Epithelial cell of prostate (primary cell): ENCODE measurements around the gene TEAD4.
A peak's percentile ranks its signal among the peaks of the same experiment; 100 is the strongest.

ENCODE experiments used
- DNase-seq: peaks from one replicate; pipeline ENCODE4 v3.0.0-alpha.2; 2011; ENCODE audit warnings: low read depth, low spot score
- H3K27ac ChIP-seq: fragments of 450-650 bp; 2 replicates; pipeline ENCODE4 v1.5.1; 2017; ENCODE audit warnings: mild to moderate bottlenecking

Gene TEAD4

GRCh38 chr12:3020850-3021435, 61.7 kb downstream of the TEAD4 start:
- no peak overlapping the region for H3K27ac ChIP-seq
- DNase-seq = no peak

GRCh38 chr12:3022411-3022810, 63.2 kb downstream of the TEAD4 start:
- no peak overlapping the region for H3K27ac ChIP-seq
- DNase-seq = no peak

GRCh38 chr12:3022961-3023360, 63.8 kb downstream of the TEAD4 start:
- DNase-seq = no peak
- H3K27ac ChIP-seq = no peak overlapping the region

- no peak for DNase-seq
- H3K27ac ChIP-seq = no peak overlapping the region
These were observed 68.9 kb downstream of the TEAD4 start for GRCh38 chr12:3028108-3028507.

GRCh38 chr12:3030821-3031429, 71.7 kb downstream of the TEAD4 start:
- H3K27ac ChIP-seq = no peak overlapping the region
- no peak for DNase-seq

GRCh38 chr12:3032161-3032560, 73.0 kb downstream of the TEAD4 start:
- no peak overlapping the region for H3K27ac ChIP-seq

GRCh38 chr12:3032770-3033538, 73.8 kb downstream of the TEAD4 start:
- no peak for DNase-seq
- H3K27ac ChIP-seq = no peak overlapping the region

More at GRCh38 chr12:3032161-3032560, 73.0 kb downstream of the TEAD4 start:
- no peak for DNase-seq

GRCh38 chr12:3033539-3033867, 74.3 kb downstream of the TEAD4 start:
- DNase-seq = no peak
- H3K27ac ChIP-seq = no peak overlapping the region

GRCh38 chr12:3034067-3034750, 75.0 kb downstream of the TEAD4 start:
- H3K27ac ChIP-seq = no peak overlapping the region
- DNase-seq = peak; percentile 14

- no peak overlapping the region for H3K27ac ChIP-seq
- no peak for DNase-seq
These were observed 76.0 kb downstream of the TEAD4 start for GRCh38 chr12:3035171-3035570.

- no peak for DNase-seq
These were observed 76.9 kb downstream of the TEAD4 start for GRCh38 chr12:3035815-3036702.

GRCh38 chr12:3036901-3037600, 77.9 kb downstream of the TEAD4 start:
- H3K27ac ChIP-seq = no peak overlapping the region
- no peak for DNase-seq

More at GRCh38 chr12:3035815-3036702, 76.9 kb downstream of the TEAD4 start:
- no peak overlapping the region for H3K27ac ChIP-seq

- no peak overlapping the region for H3K27ac ChIP-seq
- DNase-seq = no peak
These were observed 79.0 kb downstream of the TEAD4 start for GRCh38 chr12:3038166-3038565.

- H3K27ac ChIP-seq = no peak overlapping the region
- no peak for DNase-seq
These were observed 79.8 kb downstream of the TEAD4 start for GRCh38 chr12:3038926-3039510.

- DNase-seq = no peak
- no peak overlapping the region for H3K27ac ChIP-seq
These were observed 80.9 kb downstream of the TEAD4 start for GRCh38 chr12:3040026-3040656.

GRCh38 chr12:3040663-3041544, 81.7 kb downstream of the TEAD4 start:
- no peak overlapping the region for H3K27ac ChIP-seq
- DNase-seq = no peak

GRCh38 chr12:3041558-3042164, 82.5 kb downstream of the TEAD4 start:
- no peak for DNase-seq
- no peak overlapping the region for H3K27ac ChIP-seq
